Measurements from ENCODE around the gene SETBP1. TPM values are rescaled to one million over a fixed set of nuclear protein-coding genes. Genes with fewer than 3 reads are reported as not detected.
A peak's percentile ranks its signal among the peaks of the same experiment; 100 is the strongest.

The SETBP1 gene
- total and polyA plus RNA-seq, 2 of the 13 experiments (the other 11 are each of a cell fraction or from before 2014, with no cell fraction given) = 0.18 to 0.65 TPM

DNA sequence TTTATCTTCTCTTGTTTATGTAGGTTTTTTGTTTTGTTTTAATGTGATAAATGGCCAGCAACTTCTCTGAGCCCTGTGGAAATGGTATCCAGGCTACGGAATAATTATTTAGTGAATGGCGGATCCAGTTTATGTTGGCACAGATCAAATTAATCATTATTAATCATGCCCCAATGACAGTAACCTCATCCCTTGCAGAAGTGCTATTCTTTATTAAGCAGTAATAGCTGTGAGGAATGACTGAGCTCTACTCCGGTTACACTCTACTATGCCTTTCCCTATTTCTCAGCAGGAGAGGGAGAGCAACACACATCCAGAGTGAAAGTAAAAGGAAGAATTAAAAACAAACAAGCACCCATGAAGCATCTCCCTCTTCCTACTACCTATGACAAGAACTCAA lies 84.8 kb downstream of the SETBP1 start (continued):
- TF ChIP-seq MXI1 (IDR thresholded peaks at IDR 0.05; ENCODE audit: borderline replicate concordance, low read depth, low read length) = no peak
- TF ChIP-seq ZKSCAN5 (CRISPR knock-in tag; IDR thresholded peaks at IDR 0.05) = no peak
- TF ChIP-seq, protein P1, sequence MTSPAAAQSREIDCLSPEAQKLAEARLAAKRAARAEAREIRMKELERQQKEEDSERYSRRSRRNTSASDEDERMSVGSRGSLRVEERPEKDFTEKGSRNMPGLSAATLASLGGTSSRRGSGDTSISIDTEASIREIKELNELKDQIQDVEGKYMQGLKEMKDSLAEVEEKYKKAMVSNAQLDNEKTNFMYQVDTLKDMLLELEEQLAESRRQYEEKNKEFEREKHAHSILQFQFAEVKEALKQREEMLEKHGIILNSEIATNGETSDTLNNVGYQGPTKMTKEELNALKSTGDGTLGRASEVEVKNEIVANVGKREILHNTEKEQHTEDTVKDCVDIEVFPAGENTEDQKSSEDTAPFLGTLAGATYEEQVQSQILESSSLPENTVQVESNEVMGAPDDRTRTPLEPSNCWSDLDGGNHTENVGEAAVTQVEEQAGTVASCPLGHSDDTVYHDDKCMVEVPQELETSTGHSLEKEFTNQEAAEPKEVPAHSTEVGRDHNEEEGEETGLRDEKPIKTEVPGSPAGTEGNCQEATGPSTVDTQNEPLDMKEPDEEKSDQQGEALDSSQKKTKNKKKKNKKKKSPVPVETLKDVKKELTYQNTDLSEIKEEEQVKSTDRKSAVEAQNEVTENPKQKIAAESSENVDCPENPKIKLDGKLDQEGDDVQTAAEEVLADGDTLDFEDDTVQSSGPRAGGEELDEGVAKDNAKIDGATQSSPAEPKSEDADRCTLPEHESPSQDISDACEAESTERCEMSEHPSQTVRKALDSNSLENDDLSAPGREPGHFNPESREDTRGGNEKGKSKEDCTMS (CRISPR knock-in tag; conservative IDR thresholded peaks at IDR 0.05) = no peak
- TF ChIP-seq ATF1 (CRISPR knock-in tag; IDR thresholded peaks at IDR 0.05) = no peak
- TF ChIP-seq LCORL (IDR thresholded peaks at IDR 0.05) = no peak
- no peak for TF ChIP-seq LCORL (CRISPR knock-in tag; IDR thresholded peaks at IDR 0.05)
- no peak for TF ChIP-seq ZNF772 (CRISPR knock-in tag; IDR thresholded peaks at IDR 0.05)

DNA sequence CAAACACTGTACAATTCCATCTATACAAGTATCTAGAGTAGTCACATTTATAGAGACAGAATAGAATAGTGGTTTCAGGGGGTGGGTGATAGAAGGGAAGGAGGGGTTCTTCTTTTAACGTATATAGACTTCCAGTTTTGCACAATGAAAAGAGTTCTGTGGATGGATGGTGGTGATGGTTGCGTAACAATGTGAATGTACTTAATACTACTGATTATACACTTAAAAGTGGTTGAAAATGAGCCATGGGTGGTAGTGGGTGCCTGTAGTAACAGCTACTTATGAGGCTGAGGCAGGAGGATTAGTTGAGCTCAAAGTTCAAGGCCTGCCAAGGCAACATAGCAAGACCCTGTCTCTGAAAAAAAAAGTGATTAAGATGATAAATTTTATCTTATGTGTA lies 85.8 kb downstream of the SETBP1 start:
- no peak overlapping the region for H3K4me2 ChIP-seq (ENCODE audit: low read depth, low read length)
- POLR2A ChIA-PET = no interaction called here
- intact Hi-C loops (cut with micrococcal nuclease; ENCODE audit: unreplicated experiment) = no loop called here
- no peak overlapping the region for H3K4me3 ChIP-seq (replicated peaks in 1 of 3; ENCODE audit: insufficient read depth in 1 of 3, low read depth in 2 of 3, low read length in 3 of 3)
- 68% methylated on average over 2 of the region's 2 CpGs for WGBS (ENCODE audit: low lambda C conversion rate)
- peaks cover 10% of the 10 kb centered on the region for H3K4me1 ChIP-seq (ENCODE audit: insufficient read depth, low read length)
- peaks cover 0 to 6% of the 10 kb centered on the region in 2 experiments; a peak in 1 of 5 replicates for H3K27me3 ChIP-seq (ENCODE audit: control insufficient read depth in 1 of 2, insufficient read depth in 2 of 2, low read length in 2 of 2)
- CTCF ChIA-PET (ENCODE audit: low intra/inter-chr PET ratio, low total read pairs) = no interaction called here
- no peaks in the 10 kb centered on the region for H4K20me1 ChIP-seq (ENCODE audit: insufficient read depth, low read length)
- TF ChIP-seq FOSL1 (CRISPR knock-in tag; IDR thresholded peaks at IDR 0.05; ENCODE audit: borderline replicate concordance) (no peak), CEBPB (IDR thresholded peaks at IDR 0.05; ENCODE audit: borderline replicate concordance, low read depth, low read length) (peak; percentile 68)
- TF ChIP-seq, protein P2, sequence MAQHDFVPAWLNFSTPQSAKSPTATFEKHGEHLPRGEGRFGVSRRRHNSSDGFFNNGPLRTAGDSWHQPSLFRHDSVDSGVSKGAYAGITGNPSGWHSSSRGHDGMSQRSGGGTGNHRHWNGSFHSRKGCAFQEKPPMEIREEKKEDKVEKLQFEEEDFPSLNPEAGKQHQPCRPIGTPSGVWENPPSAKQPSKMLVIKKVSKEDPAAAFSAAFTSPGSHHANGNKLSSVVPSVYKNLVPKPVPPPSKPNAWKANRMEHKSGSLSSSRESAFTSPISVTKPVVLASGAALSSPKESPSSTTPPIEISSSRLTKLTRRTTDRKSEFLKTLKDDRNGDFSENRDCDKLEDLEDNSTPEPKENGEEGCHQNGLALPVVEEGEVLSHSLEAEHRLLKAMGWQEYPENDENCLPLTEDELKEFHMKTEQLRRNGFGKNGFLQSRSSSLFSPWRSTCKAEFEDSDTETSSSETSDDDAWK (CRISPR knock-in tag; IDR thresholded peaks at IDR 0.05) = no peak
- H3K36me3 ChIP-seq (replicated peaks in 1 of 2; ENCODE audit: control insufficient read depth in 1 of 2, insufficient read depth in 2 of 2, low read length in 2 of 2) = no peaks in the 10 kb centered on the region
- H3K9ac ChIP-seq (ENCODE audit: insufficient read depth, low read depth, low read length) = no peak overlapping the region
- no peak for FAIRE-seq
- H3K9me3 ChIP-seq (ENCODE audit: low read length) = no peaks in the 10 kb centered on the region
- in situ Hi-C loops (cut with HindIII; ENCODE audit: extremely low pct_ligation_motif_present, low pct_unique_long_range_greater_than_20kb) = no loop called here
- H3K27ac ChIP-seq (ENCODE audit: extremely low read length, insufficient read depth, low read length) = no peak overlapping the region
- no peak for ATAC-seq
- no peak overlapping the region for H2AFZ ChIP-seq (ENCODE audit: low read length)
- DNase-seq (ENCODE audit: low spot score) = no peak
- no peaks in the 10 kb centered on the region for H3K79me2 ChIP-seq (ENCODE audit: insufficient read depth, low read length)
- no TSS peak for BruUV-seq (replicated peaks)
